ENCODE data around the gene CMIP. TPM values are rescaled to one million over a fixed set of nuclear protein-coding genes. Genes with fewer than 3 reads are reported as not detected.

The CMIP gene
- total RNA-seq, 6 experiments from 2014 or later = 12.2 to 23.0 (median 16.5) TPM

DNA sequence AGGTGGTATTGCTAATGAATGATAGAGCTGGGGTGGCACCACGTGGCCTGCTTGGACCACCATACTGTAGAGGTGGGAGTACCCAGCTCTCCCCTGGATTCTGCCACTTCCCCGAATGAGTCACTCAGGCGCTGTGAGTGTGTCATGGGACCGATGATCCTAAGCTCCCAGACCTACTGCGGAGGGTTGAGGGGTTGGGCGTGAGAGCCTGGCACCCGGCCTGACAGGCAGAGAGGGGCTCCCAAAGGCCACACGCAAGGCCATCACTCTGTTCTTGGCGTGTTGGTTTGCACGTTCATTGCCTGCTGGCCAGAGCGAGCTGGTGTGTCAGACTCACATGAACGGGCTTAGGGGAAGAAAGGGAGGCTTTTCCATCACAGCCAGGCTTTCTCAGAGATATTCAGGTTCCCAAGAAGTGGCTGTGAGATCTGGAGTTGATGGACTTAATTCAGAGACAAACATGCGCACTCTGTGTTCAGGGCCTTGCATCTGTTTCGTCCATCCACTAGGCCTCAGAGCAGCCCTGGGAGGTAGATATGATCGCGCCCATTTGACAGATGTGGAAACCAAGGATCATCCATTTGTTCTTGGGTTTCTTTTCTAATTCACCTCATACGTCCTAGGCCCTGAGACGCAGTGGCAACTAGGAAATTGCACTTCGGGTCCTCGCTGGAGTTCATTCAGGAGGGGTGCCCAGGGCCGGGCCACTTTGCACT, 41.4 kb downstream of the CMIP start:
- H3K9me3 ChIP-seq = no peaks in the 10 kb centered on the region
- no peak for ATAC-seq
- no peak overlapping the region for H3K27ac ChIP-seq
- WGBS (ENCODE audit: insufficient coverage, low coverage, low lambda C conversion rate, missing lambda C conversion rate) = 97% methylated on average over 8 of the region's 21 CpGs
- H3K36me3 ChIP-seq = no peaks in the 10 kb centered on the region
- TF ChIP-seq, protein P1, sequence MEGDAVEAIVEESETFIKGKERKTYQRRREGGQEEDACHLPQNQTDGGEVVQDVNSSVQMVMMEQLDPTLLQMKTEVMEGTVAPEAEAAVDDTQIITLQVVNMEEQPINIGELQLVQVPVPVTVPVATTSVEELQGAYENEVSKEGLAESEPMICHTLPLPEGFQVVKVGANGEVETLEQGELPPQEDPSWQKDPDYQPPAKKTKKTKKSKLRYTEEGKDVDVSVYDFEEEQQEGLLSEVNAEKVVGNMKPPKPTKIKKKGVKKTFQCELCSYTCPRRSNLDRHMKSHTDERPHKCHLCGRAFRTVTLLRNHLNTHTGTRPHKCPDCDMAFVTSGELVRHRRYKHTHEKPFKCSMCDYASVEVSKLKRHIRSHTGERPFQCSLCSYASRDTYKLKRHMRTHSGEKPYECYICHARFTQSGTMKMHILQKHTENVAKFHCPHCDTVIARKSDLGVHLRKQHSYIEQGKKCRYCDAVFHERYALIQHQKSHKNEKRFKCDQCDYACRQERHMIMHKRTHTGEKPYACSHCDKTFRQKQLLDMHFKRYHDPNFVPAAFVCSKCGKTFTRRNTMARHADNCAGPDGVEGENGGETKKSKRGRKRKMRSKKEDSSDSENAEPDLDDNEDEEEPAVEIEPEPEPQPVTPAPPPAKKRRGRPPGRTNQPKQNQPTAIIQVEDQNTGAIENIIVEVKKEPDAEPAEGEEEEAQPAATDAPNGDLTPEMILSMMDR (IDR thresholded peaks at IDR 0.05) = no peak
- no peak for TF ChIP-seq POLR2A (IDR thresholded peaks at IDR 0.05)
- intact Hi-C loops (cut with DNase I) = no loop called here
- DNase-seq = peak in 1 of 3 donors; percentile 10
- H3K4me1 ChIP-seq = peaks cover 0 to 18% (median 7%) of the 10 kb centered on the region in 4 donors
- no peaks in the 10 kb centered on the region for H3K27me3 ChIP-seq
- no peak overlapping the region for H3K4me3 ChIP-seq

DNA sequence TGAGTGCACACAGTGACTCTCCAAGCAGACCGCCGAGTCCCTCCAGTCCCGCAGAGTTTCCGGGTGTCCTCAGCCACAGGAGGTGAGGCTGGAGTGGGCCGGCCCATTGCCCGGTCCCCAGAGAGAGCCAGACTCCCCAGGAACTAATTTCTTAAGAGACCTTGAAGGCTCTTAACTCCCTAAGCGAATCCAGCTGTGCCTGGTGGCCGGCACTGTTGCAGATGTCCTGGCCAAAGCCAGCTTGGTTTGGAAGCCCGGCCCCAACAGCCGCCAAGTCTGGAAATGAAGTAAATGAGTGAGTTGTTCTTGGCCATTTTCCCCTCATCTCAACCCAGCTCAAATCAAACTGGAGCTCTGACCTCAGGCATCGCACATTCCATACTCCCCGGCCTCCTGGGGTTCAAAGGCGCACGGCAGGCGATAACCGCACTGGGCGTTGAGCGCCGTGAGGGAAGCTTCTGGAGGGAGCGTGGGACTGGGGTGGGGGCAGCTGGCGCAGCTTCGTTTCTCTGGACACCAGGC, 42.0 kb downstream of the CMIP start:
- WGBS (ENCODE audit: insufficient coverage, low coverage, low lambda C conversion rate, missing lambda C conversion rate) = 77% methylated on average over 7 of the region's 22 CpGs
- TF ChIP-seq, protein P1 (IDR thresholded peaks at IDR 0.05) = no peak
- no peak for TF ChIP-seq POLR2A (IDR thresholded peaks at IDR 0.05)
- Histone ChIP-seq H3K36me3 (no peaks in the 10 kb centered on the region), H3K4me3 (no peak overlapping the region), H3K27ac (no peak overlapping the region), H3K4me1 (peaks cover 0 to 16% (median 7%) of the 10 kb centered on the region in 4 donors), H3K9me3 (no peaks in the 10 kb centered on the region), H3K27me3 (no peaks in the 10 kb centered on the region)
- peak in 1 of 3 donors; percentile 53 for DNase-seq
- no peak for ATAC-seq
- intact Hi-C loops (cut with DNase I) = no loop called here

DNA sequence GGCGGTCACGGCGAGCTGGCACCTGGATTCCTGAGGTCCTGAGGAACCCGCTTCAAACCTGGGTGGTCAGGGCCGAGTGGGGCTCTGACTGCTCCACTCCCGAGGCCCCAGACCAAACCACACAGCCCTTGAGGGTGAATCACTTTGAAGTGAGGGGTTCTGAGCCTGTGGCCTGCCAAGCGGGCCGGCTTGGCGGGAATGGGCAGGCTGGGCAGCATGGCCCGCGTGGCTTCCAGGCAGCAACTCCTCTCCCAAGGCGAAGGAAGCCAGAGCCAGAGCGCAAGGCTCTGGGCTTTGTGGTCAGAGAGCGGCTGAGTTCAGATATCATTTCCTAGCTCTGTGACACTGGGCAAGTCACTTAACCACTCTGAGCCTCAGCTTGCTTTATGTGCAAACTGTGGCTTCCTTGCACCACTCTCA, 42.7 kb downstream of the CMIP start:
- Histone ChIP-seq H3K36me3 (no peaks in the 10 kb centered on the region), H3K4me3 (no peak overlapping the region), H3K9me3 (no peaks in the 10 kb centered on the region), H3K4me1 (peaks cover 0 to 21% (median 11%) of the 10 kb centered on the region in 4 donors), H3K27ac (no peak overlapping the region), H3K27me3 (no peaks in the 10 kb centered on the region)
- WGBS (ENCODE audit: insufficient coverage, low coverage, low lambda C conversion rate, missing lambda C conversion rate) = no CpG with 5 or more reads among the region's 14 CpGs
- TF ChIP-seq, protein P1 (IDR thresholded peaks at IDR 0.05) = no peak
- no peak for TF ChIP-seq POLR2A (IDR thresholded peaks at IDR 0.05)
- intact Hi-C loops (cut with DNase I) = no loop called here
- ATAC-seq (no peak), DNase-seq (peak in 1 of 3 donors; percentile 43)

DNA sequence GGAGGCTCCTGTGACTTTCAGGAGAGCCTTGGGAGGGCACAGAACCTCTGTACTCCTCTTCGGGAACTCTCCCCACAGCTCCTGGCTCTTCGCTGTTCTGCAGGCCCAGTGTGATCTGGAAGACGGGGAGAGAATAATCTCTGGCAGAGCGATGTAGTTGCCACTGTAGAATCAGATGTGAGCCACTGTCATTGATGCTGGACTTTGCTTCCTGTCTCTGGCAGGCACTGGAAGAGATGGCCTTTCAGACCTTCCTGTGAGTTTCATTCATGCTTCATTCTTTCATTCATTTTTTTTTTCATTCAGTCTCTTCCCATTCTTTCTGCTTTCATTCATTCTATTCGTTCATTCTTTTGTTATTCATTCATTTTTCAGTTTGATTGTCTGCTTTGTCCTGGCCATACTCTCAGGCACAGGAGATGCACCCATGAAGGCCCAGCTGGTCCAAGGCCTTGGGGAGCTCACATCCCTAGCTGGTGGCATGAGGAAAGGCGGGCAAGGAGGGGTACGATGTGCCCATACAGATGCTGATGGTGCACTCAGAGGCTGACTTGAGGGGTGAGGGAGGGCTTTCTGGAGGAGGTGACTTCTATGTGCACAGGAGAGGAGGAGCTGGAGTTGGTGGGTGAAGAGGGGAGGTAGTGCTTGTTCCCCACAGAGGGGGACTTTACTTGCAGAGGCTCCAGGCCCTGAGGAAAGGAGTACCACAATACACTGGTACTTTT, 44.2 kb downstream of the CMIP start:
- no peak overlapping the region for H3K4me3 ChIP-seq

More for the DNA sequence above, 44.2 kb downstream of the CMIP start:
- no peaks in the 10 kb centered on the region for H3K36me3 ChIP-seq
- DNase-seq (peak in 1 of 3 donors; percentile 23), ATAC-seq (peak in 3 of 4 donors; percentile 8 to 34 (median 15))
- no peak overlapping the region for H3K27ac ChIP-seq
- H3K4me1 ChIP-seq = peaks cover 0 to 31% (median 15%) of the 10 kb centered on the region in 4 donors
- intact Hi-C loops (cut with DNase I) = no loop called here
- 58% methylated on average over 6 of the region's 7 CpGs for WGBS (ENCODE audit: insufficient coverage, low coverage, low lambda C conversion rate, missing lambda C conversion rate)
- no peak for TF ChIP-seq POLR2A (IDR thresholded peaks at IDR 0.05)
- TF ChIP-seq, protein P1 (IDR thresholded peaks at IDR 0.05) = no peak
- H3K27me3 ChIP-seq = no peaks in the 10 kb centered on the region
- H3K9me3 ChIP-seq = no peaks in the 10 kb centered on the region

Data from right lobe of liver (tissue), 6 donors.